ENCODE data around the gene ZNRF2.

- TF ChIP-seq CTCF (IDR thresholded peaks at IDR 0.05) = no peak
- no peak for TF ChIP-seq POLR2A (IDR thresholded peaks at IDR 0.05)
- TF ChIP-seq EP300 (IDR thresholded peaks at IDR 0.05) = no peak
These were observed 34.2 kb upstream of the ZNRF2 start for GRCh38 chr7:30249986-30250774.
